Measurements from ENCODE around the gene APBB2.
A peak's percentile ranks its signal among the peaks of the same experiment; 100 is the strongest.
"Not testable (repeated sequence)": the region's sequence is repeated elsewhere in the genome, so short reads cannot be mapped to it uniquely, and the experiment has no call there.

The APBB2 gene

DNA sequence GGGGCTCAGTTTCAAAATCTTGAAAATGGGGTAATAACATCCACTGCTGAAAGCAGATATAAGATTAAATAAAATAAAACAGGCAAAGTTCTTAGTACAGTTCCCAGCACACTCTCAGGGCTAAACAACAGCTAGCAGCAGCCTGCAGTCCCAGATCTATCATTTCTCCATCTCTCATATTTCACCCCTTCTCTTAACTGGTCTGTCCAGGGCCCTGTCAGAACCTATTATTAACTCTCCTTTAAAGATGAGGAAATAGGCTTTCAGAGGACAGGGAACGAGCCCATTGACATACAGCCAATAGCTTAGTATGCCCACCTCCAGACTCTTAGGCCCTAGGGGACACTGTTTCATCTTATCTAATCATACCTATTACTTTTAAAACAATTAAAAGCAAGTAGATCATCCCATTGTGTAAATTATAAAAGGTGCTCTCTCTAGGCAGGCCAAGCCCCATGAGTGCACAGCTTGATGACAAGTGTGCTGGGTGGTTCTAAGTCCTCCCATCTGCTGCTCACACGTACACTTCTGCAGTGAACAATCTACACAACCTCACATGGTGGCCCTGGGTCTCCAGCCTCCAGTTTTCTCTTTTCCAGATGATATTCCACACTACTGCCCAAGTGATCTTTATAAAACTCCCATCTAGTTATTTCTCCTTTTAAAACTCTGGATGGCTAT is 119.0 kb downstream of the APBB2 start:
- DNase-seq, result no peak

DNA sequence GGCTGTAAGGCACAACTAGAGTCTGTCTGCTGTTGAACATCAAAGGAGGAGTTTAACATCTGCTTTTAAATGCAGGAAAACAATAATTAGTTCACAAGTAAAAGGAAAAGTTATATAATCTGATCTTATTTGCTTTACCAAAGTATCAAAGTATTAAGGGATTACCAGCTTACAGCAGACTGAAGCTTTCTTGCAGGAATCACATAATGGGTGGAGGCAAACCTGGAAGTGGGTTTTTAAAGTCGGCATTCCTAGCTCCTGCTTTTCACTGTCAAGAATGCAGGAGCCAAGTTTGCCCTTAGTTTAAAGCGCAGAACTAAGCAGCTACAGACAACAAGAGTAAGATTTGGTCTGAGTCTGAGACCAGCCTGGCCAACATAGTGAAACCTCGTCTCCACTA is 122.2 kb downstream of the APBB2 start:
- DNase-seq, result no peak

DNA sequence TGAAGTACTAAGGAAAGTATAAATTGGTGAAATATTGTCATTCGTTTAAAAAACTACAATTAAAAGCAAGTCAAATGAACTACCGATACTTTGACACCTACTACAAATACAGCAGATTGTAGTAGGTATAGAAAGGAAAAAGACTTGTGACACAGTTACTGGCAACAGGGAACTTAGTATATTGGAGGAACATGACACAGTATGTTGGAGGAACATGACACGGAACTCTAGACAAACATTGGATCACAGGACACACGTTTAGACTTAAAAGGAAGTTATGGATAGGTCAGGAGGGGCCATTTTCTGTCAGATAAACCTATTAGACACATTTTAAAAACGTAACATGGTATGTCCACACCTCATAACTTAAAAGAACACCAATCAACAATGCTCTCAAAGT is 132.5 kb downstream of the APBB2 start:
- DNase-seq, result no peak

DNA sequence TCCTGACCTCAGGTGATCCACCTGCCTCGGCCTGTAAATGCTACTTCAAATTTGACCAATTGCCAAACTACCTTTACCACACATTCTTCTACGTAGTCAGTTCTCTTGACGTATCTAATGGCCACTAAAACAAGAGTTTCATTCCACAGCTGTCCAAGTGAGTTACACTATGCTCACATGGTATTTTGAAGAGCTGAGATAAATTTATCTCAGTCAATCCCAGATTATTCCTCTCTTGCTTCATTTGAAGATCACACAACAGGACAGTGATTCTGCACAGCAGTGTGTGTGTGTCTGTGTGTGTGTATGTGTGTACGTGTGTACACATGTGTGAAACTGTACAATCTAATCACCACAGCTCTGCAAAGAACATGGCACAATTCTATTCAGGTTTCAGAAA is 133.4 kb downstream of the APBB2 start:
- DNase-seq, result no peak

DNA sequence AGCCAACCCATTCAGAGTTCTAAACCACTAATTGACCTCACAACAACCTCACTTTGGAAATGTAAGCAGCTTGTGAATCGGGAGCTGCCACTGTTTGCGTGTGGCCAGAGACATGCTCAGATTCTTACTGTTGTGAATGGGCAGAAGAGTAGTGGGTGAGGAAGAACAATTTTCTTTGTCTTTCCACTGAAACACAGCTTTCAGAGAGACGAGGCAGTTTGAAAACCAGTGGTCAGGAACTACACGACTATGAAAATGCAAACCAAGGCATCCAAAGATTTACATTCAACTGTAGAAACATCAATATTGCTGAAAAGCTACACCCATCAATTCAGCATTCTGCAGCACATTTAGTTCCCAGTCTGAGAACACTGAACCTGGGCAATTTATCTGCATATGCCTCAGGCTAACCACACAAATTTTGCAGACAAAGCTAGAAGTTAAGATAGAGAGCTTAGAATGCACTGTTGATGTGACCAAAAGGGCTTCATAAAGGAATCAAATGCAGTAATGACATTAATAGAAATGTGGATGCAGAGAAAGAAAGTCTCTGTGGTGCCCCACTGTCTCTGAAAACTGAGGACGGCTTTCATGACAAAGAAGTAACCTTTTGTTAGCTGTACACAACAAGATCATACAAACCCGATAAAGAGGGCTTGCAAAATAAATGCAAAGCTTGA is 134.3 kb downstream of the APBB2 start:
- DNase-seq, result no peak

DNA sequence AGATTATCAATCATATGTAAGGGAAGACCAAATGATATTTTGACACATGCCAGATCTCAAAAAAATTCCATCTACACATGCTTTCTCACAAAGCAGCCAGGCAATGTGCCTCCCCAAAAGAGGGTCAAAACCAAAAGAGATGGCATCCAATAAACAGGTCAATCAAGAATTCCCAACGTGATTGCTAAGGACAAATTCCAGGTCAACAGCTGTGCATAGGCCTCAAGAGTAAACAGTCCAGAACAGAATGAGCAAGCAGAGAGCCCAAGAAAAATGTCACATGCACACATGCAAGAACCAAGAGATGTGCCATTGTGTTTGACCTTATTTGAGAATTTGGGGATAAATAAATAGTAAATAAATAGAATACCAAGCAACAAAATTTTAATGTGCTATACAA is 136.7 kb downstream of the APBB2 start:
- DNase-seq, result no peak

DNA sequence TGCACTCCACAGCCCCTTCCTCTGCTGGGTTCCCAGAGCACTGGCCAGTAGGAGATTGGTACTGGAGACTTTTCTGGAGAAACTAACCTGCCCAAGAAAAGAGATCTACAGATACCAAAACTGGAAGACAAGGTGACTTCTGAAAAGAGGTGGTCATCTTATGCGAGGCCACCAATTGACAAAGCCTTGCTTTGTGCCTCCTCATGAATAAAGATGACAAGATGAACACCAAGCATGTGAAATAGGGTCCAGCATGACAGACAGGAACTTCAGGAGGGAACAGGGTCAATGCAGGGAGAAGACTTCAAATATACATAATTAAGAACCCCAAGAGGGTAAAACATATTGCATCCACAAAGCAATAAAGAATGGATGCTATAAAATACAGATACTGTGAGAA is 137.9 kb downstream of the APBB2 start:
- DNase-seq, result no peak

DNA sequence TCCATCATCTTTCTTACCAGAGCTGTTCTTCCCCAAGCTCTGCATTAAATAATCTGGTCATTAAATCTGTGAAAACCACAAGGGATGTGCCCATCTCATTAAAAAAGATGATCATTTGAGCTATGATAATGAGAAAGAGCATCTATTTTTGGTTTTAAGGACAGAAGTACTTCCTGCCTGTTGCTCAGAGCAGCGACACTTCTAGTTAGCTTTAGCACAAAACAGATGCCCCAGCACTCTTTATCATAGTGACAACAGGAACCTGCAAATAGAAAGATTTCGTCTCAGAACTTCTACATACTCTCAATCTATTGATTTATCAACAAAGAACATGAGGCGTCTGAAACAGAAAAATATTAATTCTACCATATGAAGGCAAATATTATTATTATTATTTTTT is 140.1 kb downstream of the APBB2 start:
- no peak for DNase-seq

DNA sequence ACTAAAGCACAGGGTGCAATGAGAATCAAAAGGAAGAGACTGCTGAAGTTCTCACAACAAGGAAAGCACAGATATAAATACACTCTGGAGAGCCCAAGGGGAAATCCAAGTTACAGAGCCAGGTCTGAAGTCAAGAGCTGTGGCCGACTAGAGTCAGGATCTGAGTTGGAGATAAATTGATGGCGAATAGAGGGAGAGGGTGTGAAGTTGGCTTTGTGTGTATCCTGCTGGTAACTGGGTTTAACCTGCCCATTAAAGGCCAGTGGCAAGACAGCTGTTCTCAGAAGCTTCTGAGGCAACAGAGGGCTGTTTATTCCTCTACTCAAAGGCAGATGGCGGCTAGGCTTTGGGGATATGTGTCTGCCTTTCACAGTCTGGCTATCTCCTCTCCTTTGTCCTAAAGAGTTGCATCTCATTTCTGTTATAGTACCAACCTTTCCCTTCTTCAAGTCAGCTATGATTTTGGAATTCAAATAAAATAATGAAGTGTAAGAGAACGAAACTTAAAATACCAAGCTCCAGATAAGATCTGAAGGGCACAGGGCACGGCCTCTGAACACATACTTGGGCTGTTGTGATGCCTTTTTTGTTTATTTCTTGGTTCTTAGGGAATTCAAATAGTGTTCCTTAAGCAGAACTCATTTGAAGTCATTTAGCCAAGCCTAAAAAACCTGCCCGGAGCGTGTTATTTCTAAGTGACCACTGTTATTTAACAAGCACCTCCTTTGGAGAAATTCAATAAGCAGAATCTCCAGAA is 142.1 kb downstream of the APBB2 start:
- no peak for DNase-seq

DNA sequence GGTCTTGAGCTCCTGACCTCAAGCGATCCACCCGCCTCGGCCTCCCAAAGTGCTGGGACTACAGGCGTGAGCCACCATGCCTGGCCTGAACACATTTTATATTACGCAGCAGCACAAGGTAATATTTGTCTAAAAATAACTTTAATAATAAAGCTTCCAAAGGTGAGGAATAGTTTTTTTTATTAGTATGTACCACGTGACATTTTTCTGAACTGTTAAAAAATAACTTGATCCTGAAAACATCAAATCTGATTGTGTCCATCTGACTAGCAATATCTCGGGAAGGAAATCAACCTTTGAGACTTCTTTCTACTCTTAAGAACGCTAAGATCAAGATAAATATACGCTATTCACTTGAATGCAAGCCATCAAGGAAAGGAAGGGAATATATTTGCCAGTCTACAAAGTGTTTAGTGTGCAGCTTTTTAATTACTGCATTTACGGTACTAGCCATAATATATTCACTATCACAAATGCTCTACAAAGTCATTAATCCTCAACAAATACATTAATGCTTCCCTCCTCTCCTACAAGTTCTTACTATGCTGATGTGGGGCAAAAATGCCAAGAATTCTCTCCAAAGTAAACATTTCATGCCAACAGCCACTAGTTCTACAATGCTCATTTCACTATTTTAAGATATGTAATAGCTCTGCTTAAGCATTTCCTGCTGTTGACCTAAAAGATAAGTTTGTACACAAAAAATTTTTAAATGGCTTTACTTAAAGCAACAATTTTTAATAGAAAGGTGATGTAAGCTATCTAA is 143.6 kb downstream of the APBB2 start:
- no peak for DNase-seq

DNA sequence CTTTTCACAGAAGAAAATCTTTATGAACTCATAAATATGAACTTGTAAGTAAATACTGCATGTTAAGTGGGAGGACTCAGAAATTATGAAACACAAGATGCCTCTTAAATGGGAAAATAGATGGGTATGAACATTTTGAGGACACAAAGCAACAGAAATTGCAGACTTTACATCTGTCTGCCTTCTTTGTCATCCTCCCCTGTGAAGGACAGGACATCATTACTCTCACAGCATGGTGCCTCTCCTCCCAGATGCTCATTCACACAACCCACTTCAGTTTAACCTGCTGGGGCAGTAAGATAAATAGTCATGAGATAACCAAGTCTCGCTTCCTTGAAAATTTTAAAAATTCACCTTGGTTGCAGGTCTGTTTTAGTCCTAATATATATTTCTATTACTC is 144.5 kb downstream of the APBB2 start:
- peak; percentile 80 for DNase-seq

DNA sequence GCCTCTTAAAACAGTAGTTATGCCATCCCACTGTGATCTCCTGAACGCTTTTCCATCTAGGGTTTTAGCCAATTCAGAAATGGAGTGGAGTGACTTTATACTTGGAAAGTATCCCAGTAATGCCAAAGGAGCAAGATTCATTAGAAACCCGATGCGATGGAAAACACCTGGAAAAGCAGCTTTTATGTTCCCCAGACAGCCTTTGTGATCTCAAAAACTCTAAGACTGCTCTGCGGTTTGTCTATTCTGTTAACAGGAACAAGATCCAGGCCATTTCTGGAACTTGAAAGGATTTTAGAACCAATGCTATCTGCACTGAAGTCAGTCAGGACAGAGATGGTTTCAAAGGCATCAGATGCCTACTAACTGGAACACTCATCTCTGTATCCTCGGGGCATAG is 145.1 kb downstream of the APBB2 start:
- peak; percentile 51 for DNase-seq

DNA sequence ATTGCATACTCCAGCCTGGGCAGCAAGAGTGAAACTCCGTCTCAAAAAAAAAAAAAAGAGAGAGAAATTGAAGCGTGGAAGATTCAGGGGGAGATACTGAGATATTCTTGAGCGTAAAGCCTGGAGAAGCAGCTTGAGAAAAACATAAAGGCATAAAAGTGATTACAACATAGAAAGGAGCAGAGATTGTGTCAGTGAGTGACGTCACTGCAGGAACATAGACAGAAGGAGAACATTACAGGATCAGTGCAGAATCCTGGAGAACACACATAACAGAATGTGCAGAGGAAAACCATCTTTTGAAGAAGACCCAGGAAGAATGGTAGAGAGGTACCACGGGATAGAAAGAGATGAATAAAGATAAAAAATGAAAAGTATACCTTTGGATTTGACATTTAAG is 147.0 kb downstream of the APBB2 start:
- DNase-seq, result no peak

DNA sequence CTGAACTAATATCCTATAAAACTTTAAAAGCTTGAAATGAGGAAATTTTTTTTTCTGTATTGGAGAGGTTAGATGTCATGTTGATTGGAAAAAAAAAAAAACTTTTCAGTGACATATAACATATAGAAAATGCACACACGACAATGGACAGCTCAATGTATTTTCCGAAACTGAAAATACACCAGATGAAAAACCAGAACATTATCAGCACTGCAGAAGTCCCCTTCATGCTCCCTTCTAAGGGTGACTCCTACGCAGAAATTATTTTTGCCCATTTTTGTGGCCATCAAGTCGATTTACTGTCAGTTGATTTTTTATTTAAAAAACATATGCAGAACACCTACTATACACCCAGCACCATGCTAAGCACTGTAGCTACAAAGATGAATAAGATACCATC is 148.3 kb downstream of the APBB2 start:
- no peak for DNase-seq

DNA sequence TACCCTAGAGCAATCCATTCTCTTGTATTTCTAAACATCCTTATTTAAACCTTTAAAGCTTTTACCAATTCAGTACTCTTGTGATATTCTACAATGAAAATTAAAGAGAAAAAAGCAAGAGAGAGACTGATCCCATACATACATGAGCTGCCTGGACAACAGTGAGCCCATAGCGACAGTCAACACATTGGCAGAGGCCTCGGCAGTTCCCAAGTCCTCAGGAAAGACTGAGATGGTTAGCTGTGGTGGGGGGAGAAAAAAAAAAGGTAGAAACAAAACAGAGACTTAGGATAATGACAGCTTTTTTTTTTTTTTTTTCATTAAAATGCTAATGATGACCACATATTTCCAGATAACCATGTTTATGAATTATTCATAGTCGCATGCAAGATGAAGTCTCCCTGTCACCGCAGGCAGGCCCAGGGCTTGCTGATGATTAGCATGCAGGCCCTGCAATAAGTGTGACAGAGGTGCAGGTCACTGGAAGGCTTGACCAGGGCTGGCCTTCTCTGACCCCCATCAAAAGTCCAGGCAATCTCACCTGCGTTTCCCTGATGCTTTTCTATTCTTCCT is 148.8 kb downstream of the APBB2 start:
- peak; percentile 21 for DNase-seq

DNA sequence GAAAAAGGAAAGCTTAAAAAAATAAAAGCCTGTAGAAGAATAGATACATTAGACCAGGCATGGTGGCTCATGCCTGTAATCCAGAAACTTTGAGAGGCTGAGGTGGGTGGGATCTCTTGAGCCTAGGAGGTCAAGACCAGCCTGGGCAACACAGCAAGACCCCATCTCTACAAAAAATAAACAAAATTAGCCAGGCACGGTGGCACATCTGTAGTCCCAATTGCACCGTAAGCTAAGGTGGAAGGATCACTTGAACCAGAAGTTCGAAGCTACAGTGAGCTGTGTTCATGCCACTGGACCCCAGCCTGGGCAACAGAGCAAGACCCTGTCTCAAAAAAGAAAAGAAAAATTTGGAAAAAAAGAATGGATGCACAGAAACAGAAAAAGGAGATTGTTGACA is 149.4 kb downstream of the APBB2 start:
- DNase-seq, result no peak

DNA sequence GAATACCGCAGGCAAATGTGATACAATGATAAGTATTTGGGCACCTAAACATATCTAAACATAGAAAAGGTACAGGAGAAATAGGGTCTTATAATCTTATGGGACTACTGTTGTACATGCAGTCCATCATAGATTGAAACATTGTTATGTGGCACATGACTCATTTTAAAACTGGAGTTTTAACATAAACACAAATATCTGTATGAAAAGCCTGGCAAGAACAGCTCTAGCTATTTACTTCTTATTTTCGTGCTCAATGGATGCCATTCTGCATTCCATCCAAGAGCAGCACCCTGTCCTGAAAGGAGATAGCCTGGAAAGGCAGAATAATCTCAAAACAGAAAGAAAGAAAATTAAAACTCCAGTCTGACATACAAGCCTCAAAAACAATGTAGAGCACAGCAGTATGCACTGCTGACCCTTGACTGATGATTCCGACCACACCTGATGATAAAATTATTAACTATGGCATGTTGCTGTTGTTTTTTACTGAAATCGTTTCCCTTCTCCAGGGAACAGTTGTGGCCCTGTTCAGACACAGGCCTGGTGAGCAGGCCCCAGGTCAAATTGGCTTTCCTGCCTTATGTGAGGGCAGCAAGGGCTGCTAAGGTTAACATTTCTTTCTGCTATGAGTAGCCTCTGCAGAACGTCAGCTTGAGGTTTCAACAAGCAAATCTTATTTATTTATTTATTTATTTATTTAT is 152.7 kb downstream of the APBB2 start:
- DNase-seq, result no peak

DNA sequence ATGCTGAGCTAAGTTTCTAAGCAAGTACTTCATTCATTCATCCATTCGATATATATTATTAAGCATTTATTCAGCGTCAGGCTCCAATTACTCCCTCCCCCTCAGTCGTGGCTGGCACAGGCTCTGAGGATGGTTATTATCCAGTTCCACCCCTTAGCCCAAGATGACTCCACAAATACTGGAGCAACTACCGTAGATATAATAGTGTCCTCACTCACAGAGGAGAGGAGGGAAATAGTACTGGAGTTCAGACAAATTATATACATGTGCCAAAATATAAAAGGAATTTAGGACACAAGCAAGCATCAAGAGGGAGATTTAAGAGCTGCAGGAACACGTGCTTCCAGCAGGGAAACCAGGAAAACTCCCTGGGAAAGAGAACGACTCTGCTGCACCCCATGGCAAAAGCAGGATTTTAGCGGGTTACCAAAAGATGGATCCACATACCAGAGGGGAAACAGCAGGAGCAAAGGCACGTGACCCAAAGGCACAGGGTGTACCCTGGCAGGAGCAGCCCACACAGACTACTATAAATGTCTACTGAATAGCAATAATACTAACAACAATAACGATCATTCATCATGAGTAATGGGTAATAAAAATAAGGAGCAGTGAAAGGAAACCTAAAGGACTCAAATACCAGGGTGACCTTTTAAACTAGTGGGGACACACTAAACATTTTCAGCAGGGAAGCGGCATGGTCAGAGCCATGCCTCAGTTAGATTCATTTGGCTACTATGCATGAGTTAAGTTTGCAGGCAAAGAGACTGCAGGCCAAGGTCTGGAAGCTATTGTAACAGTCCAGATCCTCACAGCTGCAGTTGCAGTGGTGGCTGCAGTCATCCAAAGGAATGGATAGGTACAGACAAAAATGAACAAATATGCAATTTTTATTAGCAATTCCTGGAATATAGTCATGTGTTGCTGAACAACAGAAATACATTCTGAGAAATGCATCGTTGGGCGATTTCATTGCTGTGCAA is 153.7 kb downstream of the APBB2 start:
- no peak for DNase-seq

DNA sequence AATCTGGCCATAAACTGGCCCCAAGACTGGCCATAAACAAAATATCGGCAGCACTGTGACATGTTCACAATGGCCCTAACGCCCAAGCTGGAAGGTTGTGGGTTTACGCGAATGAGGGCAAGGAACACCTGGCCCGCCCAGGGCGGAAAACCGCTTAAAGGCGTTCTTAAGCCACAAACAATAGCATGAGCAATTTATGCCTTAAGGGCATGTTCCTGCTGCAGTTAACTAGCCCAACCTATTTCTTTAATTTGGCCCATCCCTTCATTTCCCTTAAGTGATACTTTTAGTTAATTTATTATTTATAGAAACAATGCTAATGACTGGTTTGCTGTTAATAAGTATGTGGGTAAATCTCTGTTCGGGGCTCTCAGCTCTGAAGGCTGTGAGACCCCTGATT is 154.9 kb downstream of the APBB2 start:
- not testable (repeated sequence) for DNase-seq

DNA sequence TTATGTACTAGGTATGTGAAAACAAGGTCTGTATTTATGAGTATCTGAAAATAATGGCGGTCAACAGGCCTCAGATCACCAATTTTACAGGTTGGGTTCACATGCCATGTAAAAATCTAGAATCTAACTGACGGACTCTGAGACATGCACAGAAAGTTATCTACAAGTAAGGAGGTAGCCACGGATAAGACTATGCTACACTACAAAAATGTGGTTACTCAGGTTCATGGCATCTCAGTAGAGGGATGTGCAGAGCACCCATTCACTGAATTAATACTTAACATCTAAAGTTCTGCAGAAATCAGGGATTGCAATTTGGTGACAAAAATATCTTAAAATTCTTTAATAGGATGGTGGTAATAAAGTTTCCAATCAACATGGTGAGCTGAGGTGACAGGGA is 155.9 kb downstream of the APBB2 start:
- DNase-seq, result no peak

DNA sequence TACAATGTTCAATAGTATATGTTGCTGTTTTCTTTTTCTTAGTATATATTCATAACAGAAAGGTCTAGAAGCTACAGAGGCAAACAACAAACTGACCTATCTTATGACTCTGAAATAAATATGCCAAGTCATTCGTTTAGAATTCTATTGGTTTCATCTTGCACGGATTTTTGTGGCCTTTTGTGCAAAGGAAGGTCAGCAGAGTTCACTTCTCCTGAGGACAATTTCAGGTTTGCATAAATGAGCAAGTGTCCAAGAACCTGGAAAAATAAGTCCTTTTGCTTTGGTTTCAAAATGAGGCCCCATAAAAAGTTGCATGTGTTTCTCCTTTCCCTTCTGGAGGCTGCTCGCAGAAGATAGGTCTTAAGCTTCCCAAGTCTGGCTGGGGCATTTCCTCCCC is 156.9 kb downstream of the APBB2 start:
- no peak for DNase-seq

Data from eye (tissue), 1 donor.